Ovary (tissue), 9 donors: ENCODE data around the gene MROH9. TPM values are rescaled to one million over a fixed set of nuclear protein-coding genes. Genes with fewer than 3 reads are reported as not detected.

ENCODE experiments used
- DNase-seq, 5 donors: peaks; one replicate each; pipeline ENCODE4 v3.0.0-alpha.2; 2019 to 2020
- H3K27ac ChIP-seq, 2 donors: fragments of 200-600 bp; one replicate each; pipeline versions ENCODE4 v1.5.1 to v1.8.0; 2019 to 2022
- H3K27me3 ChIP-seq: fragments of 200-600 bp; one replicate; pipeline ENCODE4 v1.8.0; 2022
- H3K36me3 ChIP-seq: fragments of 200-600 bp; sonication (generic); one replicate; pipeline ENCODE4 v1.5.1; 2019
- H3K4me1 ChIP-seq: one replicate; pipeline ENCODE4 v1.8.1; 2013; ENCODE audit warnings: mild to moderate bottlenecking, moderate library complexity; ENCODE audit not compliant: insufficient read depth
- H3K4me3 ChIP-seq: fragments of 200-600 bp; sonication (generic); one replicate; pipeline ENCODE4 v1.5.1; 2017
- H3K9me3 ChIP-seq, 2 donors: fragments of 200-600 bp in 1 of 2; sonication (generic) in 1 of 2; one replicate each; pipeline versions ENCODE4 v1.5.1 to v1.8.1; 2013 to 2019; ENCODE audit warnings: mild to moderate bottlenecking in 1 of 2, moderate library complexity in 1 of 2
- EP300 ChIP-seq: sonication (generic); formaldehyde crosslinking; IDR thresholded peaks from one replicate; pipeline ENCODE4 v1.6.1; 2017; ENCODE audit warnings: antibody characterized with exemption
- POLR2A ChIP-seq: fragments of 450-650 bp; IDR thresholded peaks from one replicate; pipeline ENCODE4 v1.6.1; 2017; ENCODE audit warnings: antibody characterized with exemption, mild to moderate bottlenecking, moderate library complexity
- WGBS, 3 donors: extraction: QIAGEN DNeasy Blood & Tissue Kit in 1 of 3; methylation state at CpG; one replicate each; pipeline versions ENCODE4 v1.1.5 to v1.1.7; 2013 to 2017; 5-methylcytosine and 5-hydroxymethylcytosine counted together
- intact Hi-C, 4 donors: fragments of 100-400 bp; cut with DNase I; formaldehyde crosslinking; loops; one replicate each; pipeline versions ENCODE4 v1.11.0 to v1.15.1; 2022 to 2023
- polyA plus RNA-seq, 2 donors: library from polyadenylated mRNA; stranded (reverse); fragments of 200-250 nt in 1 of 2; fragments of 350-450 nt in 1 of 2; fragmentation: Illumina TruSeq in 1 of 2; extraction: RNeasy Lipid Tissue Mini Kit (QIAGEN cat#74804) in 1 of 2; gene quantifications; one replicate each; pipeline ENCODE4 v1.2.3, GENCODE V29; 2013 to 2014
- total RNA-seq, 7 donors: library from RNA; depleted of rRNA in 2 of 7; stranded (reverse); fragments of >200 nt in 2 of 7; fragmentation: NEBNext Ultra II Directional in 3 of 7; extraction: Animal tissue kit (Norgen Biotek cat#: 25700) in 3 of 7; gene quantifications; one replicate each; pipeline versions ENCODE4 v1.1.0 to v1.2.4, GENCODE V29; 2016 to 2023
- TF ChIP-seq, protein P1 (sequence below), 3 donors: fragments of 450-650 bp in 2 of 3; fragments of 200-600 bp in 1 of 3; IDR thresholded peaks; one replicate each; pipeline versions ENCODE4 v1.5.1 to v1.8.0; 2016 to 2022; ENCODE audit warnings: antibody characterized with exemption in 3 of 3, mild to moderate bottlenecking in 1 of 3
- donor health status: DM: no; HTN: no; CAD: no; lungs with moderate emphysema.
- donor health status: DM: no; HTN: no; CAD: no.
- donor health status: Bipolar disorder and iron deficiency.
- donor health status: DM: yes; HTN: yes; CAD: no.
- donor health status: DM: no; HTN: no; CAD: no.
- donor health status: DM: yes; HTN: yes; CAD: no.

Gene MROH9
- total and polyA plus RNA-seq, 9 donors = 0.07 to 1.3 (median 0.16) TPM; not detected in 5

DNA sequence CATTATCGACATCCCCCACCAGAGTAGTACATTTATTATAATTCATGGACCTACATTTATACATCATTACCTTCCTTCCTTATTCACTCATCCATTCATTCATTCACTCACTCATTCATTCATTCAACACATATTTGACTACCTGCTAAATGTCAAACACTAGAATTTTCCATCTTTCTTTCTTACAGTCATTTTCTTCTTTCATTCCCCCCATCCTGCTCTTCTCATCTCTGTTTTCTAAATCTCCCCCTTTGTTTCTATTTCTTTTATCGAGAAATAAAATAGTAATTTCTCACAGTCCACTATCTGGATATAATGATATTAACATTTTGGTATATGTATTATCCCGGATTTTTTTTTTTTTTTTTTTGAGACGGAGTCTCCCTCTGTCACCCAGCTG is 127.6 kb downstream of the MROH9 start:
- no peak for DNase-seq
- WGBS, 3 donors = 87 to 91% (median 89%) methylated on average over 4 of the region's 4 CpGs
- no peaks in the 10 kb centered on the region for H3K36me3 ChIP-seq
- TF ChIP-seq, protein P1, sequence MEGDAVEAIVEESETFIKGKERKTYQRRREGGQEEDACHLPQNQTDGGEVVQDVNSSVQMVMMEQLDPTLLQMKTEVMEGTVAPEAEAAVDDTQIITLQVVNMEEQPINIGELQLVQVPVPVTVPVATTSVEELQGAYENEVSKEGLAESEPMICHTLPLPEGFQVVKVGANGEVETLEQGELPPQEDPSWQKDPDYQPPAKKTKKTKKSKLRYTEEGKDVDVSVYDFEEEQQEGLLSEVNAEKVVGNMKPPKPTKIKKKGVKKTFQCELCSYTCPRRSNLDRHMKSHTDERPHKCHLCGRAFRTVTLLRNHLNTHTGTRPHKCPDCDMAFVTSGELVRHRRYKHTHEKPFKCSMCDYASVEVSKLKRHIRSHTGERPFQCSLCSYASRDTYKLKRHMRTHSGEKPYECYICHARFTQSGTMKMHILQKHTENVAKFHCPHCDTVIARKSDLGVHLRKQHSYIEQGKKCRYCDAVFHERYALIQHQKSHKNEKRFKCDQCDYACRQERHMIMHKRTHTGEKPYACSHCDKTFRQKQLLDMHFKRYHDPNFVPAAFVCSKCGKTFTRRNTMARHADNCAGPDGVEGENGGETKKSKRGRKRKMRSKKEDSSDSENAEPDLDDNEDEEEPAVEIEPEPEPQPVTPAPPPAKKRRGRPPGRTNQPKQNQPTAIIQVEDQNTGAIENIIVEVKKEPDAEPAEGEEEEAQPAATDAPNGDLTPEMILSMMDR (IDR thresholded peaks at IDR 0.05) = no peak
- no peak for TF ChIP-seq EP300
- no peak for TF ChIP-seq POLR2A
- H3K4me3 ChIP-seq = no peak overlapping the region
- H3K9me3 ChIP-seq = no peaks in the 10 kb centered on the region
- no peaks in the 10 kb centered on the region for H3K4me1 ChIP-seq
- H3K27ac ChIP-seq = no peak overlapping the region
- H3K27me3 ChIP-seq = no peaks in the 10 kb centered on the region
- intact Hi-C loops = no loop called here

DNA sequence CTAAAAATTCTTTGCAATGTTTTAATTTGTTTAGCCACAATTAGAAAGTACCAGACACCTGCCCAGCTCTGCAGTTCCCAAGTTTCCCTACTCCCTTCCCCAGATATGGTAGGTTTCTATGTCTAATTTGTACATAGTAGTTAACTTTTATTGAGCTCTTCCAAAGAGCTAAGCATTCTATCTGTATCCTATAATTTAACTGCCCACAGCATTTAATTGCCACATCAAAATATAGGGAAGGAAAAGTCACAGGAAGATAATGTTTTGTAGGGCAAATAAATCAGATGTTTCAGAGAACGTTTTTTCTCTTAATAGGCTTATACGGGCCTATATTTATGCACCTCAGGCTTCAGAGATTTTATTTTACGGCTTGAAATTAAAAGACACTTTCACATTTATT is 139.7 kb downstream of the MROH9 start:
- TF ChIP-seq POLR2A = no peak
- no peak for TF ChIP-seq EP300
- TF ChIP-seq, protein P1 (IDR thresholded peaks at IDR 0.05) = no peak
- Histone ChIP-seq H3K27me3 (no peaks in the 10 kb centered on the region), H3K9me3 (no peaks in the 10 kb centered on the region), H3K36me3 (no peaks in the 10 kb centered on the region), H3K4me1 (no peaks in the 10 kb centered on the region), H3K4me3 (no peak overlapping the region), H3K27ac (no peak overlapping the region)
- DNase-seq = no peak
- intact Hi-C loops = no loop called here
- WGBS, 3 donors = 73 to 76% (median 76%) methylated on average over 3 of the region's 3 CpGs

DNA sequence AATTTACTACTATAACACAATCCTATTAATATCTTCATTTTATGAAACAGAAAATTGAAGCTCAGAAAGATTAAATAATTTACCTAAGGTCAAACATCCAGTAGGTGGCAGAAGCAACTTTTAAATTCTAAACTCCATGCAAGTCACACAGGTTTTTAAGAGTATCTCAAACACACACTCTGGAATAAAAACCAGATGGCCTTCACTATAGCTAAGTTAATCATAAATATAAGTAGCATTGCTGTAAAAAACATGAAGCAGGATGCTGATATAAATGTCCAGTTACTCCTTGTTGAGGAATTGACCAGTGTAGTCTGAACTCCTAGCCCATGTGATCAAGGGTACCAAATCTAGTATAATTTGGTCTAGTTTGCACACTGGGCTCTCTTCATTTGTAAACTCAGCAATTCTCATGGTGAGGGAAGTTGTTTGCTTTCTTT is 146.0 kb downstream of the MROH9 start:
- intact Hi-C loops = loop anchor here in 2 of 4 donors (5.0 to 10.0 kb wide), 3 partner anchors 141 to 233 kb away; partner anchors contain the start of gene FMO4 (in 1 of the 2)
- no peak overlapping the region for H3K4me3 ChIP-seq
- no peaks in the 10 kb centered on the region for H3K36me3 ChIP-seq
- DNase-seq = no peak
- no peaks in the 10 kb centered on the region for H3K27me3 ChIP-seq
- H3K4me1 ChIP-seq = peaks cover 3% of the 10 kb centered on the region
- H3K9me3 ChIP-seq = no peaks in the 10 kb centered on the region
- TF ChIP-seq, protein P1 (IDR thresholded peaks at IDR 0.05) = peak in 2 of 3 donors; percentile 47 to 71
- TF ChIP-seq POLR2A = no peak
- TF ChIP-seq EP300 = no peak
- H3K27ac ChIP-seq = peak overlapping the region in 1 of 2 donors; percentile 34

DNA sequence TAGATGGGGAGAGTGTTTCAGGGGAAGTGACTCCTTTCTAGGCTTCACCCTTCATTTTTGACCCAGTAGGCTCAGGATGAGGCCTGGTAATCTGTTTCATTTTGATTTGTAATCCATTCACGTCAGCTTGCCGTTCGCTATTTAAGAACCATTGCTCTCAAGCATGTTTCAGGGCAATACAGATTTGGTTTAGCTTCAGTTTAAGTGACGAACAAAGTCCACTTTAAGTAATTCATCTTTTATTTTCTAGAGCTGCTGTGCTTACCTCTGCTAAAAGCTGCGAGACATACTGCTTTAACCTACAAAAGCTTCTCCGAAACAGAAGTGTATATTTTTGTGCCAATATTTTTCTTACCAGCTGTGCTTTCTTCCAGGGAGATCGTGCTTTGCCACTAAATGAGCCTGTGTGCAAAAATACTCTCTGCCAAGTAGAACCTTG is 146.4 kb downstream of the MROH9 start:
- no peaks in the 10 kb centered on the region for H3K27me3 ChIP-seq
- H3K4me3 ChIP-seq = no peak overlapping the region
- H3K27ac ChIP-seq = peak overlapping the region in 1 of 2 donors; percentile 34
- H3K4me1 ChIP-seq = peaks cover 3% of the 10 kb centered on the region
- 20 to 36% (median 23%) methylated on average over 7 of the region's 7 CpGs for WGBS, 3 donors
- H3K36me3 ChIP-seq = no peaks in the 10 kb centered on the region
- H3K9me3 ChIP-seq = no peaks in the 10 kb centered on the region
- intact Hi-C loops = loop anchor here in 2 of 4 donors (5.0 to 10.0 kb wide), 3 partner anchors 141 to 233 kb away; partner anchors contain the start of gene FMO4 (in 1 of the 2)
- DNase-seq = no peak
- TF ChIP-seq POLR2A (no peak), EP300 (no peak)
- TF ChIP-seq, protein P1 (IDR thresholded peaks at IDR 0.05) = no peak
